ENCODE results near the gene TRAPPC12.

TRAPPC12 gene

DNA sequence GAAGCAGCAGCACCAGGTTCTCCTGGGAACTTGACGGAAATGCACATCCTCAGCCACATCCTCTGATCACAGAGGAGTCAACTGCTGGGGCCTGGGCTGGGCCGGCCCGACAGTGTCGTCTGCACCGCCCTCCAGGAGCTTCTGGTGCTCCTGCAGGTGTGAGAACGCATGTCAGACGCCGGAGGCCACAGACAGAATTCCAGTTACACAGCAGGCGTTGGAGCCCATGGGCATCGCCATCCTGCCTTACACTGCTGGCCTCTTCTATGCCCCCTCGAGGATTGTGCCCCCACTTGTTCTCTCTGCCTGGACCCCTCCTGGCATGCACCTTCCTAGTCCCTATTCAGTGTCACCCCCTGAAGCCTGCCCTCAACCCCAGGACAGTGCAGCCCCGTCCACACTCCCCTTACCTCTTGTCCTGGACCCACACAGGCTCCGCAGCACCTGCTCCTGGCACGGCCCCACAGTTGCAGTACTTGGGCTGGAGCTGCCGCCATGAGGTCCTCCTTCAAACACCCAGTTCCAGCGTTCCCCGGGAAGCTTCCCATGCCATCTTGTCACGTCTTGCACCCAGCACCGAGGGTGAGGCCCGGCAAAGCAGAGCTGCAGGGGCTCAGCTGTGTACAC, 102.4 kb downstream of the TRAPPC12 start:
- TF ChIP-seq, protein P1, sequence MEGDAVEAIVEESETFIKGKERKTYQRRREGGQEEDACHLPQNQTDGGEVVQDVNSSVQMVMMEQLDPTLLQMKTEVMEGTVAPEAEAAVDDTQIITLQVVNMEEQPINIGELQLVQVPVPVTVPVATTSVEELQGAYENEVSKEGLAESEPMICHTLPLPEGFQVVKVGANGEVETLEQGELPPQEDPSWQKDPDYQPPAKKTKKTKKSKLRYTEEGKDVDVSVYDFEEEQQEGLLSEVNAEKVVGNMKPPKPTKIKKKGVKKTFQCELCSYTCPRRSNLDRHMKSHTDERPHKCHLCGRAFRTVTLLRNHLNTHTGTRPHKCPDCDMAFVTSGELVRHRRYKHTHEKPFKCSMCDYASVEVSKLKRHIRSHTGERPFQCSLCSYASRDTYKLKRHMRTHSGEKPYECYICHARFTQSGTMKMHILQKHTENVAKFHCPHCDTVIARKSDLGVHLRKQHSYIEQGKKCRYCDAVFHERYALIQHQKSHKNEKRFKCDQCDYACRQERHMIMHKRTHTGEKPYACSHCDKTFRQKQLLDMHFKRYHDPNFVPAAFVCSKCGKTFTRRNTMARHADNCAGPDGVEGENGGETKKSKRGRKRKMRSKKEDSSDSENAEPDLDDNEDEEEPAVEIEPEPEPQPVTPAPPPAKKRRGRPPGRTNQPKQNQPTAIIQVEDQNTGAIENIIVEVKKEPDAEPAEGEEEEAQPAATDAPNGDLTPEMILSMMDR (IDR thresholded peaks at IDR 0.05; ENCODE audit: low read depth, low read length) = no peak
- no peak overlapping the region for H3K4me3 ChIP-seq (ENCODE audit: low read depth, low read length)
- DNase-seq (ENCODE audit: low read depth, low spot score) = no peak
- in situ Hi-C loops (cut with HindIII; ENCODE audit: low sequenced_read_pairs) = no loop called here

DNA sequence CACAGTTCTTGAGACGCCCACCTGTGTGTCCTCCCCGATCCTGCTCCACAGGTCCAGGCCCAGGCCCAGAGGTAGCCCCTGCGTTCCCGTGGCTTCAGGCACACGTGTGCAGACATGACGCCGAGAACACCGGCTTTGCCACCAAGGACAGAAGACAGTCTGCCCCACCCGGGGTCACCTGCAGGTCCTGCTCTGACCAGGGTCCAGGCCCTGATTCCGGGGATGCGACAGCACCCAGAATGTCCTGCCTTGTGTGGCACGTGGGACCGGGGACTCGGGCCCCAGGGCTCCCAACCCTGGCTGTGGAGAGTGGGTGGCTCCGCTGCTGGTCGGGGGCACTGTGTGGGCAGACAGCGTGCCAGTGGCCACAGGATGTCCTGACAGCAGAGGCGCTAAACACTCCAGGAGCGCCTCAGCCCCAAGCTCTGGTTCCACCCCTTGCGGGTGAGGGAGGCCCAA, 102.9 kb downstream of the TRAPPC12 start:
- DNase-seq (ENCODE audit: low read depth, low spot score) = no peak

DNA sequence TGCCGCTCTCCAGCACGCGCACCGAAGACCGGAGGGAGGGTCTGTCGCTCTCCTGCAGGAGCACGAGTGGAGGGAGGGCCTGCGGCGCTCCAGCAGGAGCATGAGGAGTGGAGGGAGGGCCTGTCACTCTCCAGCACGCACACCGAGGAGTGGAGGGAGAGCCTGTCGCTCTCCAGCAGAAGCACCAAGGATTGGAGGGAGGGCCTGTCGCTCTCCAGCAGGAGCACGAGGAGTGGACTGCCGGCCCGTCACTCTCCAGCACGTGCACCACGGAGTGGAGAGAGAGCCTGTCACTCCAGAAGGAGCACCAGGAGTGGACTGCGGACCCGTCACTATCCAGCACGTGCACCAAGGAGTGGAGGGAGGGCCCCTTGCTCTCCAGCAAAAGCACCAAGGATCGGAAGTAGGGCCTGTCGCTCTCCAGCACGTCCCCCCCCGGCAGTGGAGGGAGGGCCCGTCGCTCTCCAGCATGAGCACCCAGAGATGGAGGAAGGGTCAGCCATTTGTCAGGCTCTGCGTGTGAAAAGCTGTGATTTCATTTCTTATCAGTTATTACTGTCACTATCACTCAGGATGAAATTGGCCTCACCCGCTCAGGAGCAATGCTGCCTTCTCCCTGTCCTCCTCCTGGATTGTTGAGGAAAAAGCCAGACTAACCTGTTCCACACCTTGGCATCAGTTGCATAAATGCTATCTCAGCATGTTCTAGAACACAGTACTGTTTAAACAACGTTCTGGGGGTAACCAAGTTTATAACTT, 103.9 kb downstream of the TRAPPC12 start:
- H3K4me3 ChIP-seq (ENCODE audit: low read depth, low read length) = no peak overlapping the region
- TF ChIP-seq, protein P1 (IDR thresholded peaks at IDR 0.05; ENCODE audit: low read depth, low read length) = no peak
- peak; percentile 51 for DNase-seq (ENCODE audit: low read depth, low spot score)
- in situ Hi-C loops (cut with HindIII; ENCODE audit: low sequenced_read_pairs) = no loop called here

More for the DNA sequence above, 102.9 kb downstream of the TRAPPC12 start:
- in situ Hi-C loops (cut with HindIII; ENCODE audit: low sequenced_read_pairs) = no loop called here
- TF ChIP-seq, protein P1 (IDR thresholded peaks at IDR 0.05; ENCODE audit: low read depth, low read length) = no peak
- H3K4me3 ChIP-seq (ENCODE audit: low read depth, low read length) = no peak overlapping the region

DNA sequence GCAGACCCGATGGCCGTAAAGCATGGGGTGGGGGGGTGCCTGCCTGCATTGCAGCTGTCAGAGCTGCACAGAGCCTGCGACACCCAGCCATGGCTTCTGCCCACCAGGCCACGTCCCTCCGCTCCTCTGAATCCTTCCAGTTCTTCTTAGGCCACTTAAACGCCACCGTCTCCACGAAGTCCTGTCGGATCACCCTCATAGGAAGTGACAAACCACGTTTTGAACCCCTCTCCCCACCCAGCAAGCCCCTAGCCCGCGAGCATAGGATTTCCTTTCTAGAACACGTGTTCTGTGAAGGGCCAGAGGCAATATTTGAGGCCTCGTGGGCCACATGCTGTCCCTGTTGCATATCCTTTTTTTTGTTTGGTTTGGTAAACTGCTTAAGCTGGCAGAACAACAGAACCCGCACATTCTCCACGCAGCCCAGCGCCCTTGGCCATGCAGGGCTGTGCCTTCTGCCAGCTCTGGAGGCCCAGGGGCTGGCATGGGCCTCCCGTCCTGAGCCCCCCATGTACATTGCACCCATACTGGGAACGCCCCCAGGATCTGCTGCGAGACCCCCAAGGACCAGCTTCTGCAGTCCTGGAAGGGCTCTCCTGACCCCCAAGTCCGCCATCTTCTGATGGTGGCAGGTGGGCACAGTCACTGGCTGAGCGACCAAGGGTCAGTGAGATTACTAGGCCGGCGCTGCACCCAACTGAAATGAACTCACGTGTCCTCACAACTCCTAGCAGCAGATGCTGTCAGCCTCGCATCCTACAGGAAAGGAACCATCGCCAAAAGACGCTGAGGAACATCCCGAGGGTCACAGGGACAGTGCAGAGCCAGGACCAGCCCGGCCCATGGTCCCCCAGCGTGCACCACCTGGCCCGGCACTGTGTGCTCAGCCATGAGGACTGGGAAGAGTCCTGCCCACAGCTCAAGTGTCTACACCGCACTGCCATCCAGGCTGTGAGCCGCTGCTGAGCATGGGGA, 104.8 kb downstream of the TRAPPC12 start:
- TF ChIP-seq, protein P1 (IDR thresholded peaks at IDR 0.05; ENCODE audit: low read depth, low read length) = no peak
- no peak for DNase-seq (ENCODE audit: low read depth, low spot score)
- no peak overlapping the region for H3K4me3 ChIP-seq (ENCODE audit: low read depth, low read length)
- in situ Hi-C loops (cut with HindIII; ENCODE audit: low sequenced_read_pairs) = no loop called here

DNA sequence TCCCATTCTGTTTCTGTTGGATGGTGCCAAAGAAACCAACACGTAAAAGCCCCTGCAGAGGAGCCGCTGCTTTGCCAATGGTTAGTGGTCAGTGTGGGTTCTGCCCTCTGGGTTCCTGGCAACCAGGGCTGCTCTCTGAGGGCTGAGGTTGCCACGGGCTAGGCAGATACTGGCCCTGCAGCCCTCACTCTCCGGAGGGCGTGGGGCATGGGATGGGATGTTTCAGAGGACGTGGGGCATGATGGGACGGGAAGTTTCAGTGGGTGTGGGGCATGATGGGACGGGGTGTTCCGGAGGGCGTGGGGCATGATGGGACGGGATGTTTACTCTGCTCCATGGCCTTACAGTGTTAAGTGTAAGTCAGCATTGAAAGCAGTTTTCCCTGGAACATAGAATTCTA, 105.7 kb downstream of the TRAPPC12 start:
- TF ChIP-seq, protein P1 (IDR thresholded peaks at IDR 0.05; ENCODE audit: low read depth, low read length) = no peak
- DNase-seq (ENCODE audit: low read depth, low spot score) = no peak
- in situ Hi-C loops (cut with HindIII; ENCODE audit: low sequenced_read_pairs) = no loop called here
- no peak overlapping the region for H3K4me3 ChIP-seq (ENCODE audit: low read depth, low read length)

All from astrocyte of the spinal cord (primary cell).